HepG2 (cell line): ENCODE data around the gene GPR137. TPM values are rescaled to one million over a fixed set of nuclear protein-coding genes. Genes with fewer than 3 reads are reported as not detected.
A peak's percentile ranks its signal among the peaks of the same experiment; 100 is the strongest.

Experiments
- ATAC-seq: fragments of 200-7000 bp; cut with Tn5 transposase; 3 replicates; pipeline ENCODE4 v1.9.1; 2020; ENCODE audit warnings: mild to moderate bottlenecking, moderate library complexity
- BruUV-seq: library from RNA; stranded (reverse); fragments of 400-500 nt; replicated peaks from 2 replicates; lab custom pipeline; 2021; lab: Mats Ljungman, UMichigan
- CTCF ChIA-PET: fragments of 300-600 bp; formaldehyde crosslinking; extraction: SDS; loops from one replicate; lab custom pipeline; 2021; ENCODE audit warnings: low total read pairs, inconsistent platforms, low intra/inter-chr PET ratio; lab: Yijun Ruan, JAX
- POLR2A ChIA-PET: fragments of 350-600 bp; sonication (Branson Sonifier 250); formaldehyde crosslinking; loops from one replicate; lab custom pipeline; 2020; ENCODE audit warnings: antibody characterized with exemption, inconsistent platforms; lab: Yijun Ruan, JAX
- DNase-seq: peaks from one replicate; pipeline ENCODE4 v3.0.0-alpha.2; 2015; ENCODE audit warnings: low spot score
- FAIRE-seq: peaks from 3 replicates; lab custom pipeline; 2011; peaks lifted over from hg19 to GRCh38; lab: Jason Lieb, UNC
- H2AFZ ChIP-seq: one replicate; pipeline ENCODE4 v1.6.1; 2011; ENCODE audit warnings: low read length, inconsistent platforms
- H3K27ac ChIP-seq: fragments of 300-600 bp; 3 replicates; pipeline ENCODE4 v1.8.0; 2011; ENCODE audit warnings: mixed run types, mild to moderate bottlenecking, mixed read lengths, low read length, inconsistent platforms; ENCODE audit not compliant: insufficient read depth; ENCODE audit errors: extremely low read length
- H3K27me3 ChIP-seq, 2 experiments: fragments of 200-600 bp in 1 of 2; 2 replicates in 1 of 2; 3 replicates in 1 of 2; pipeline versions ENCODE4 v1.6.0 to v1.8.0; 2011; ENCODE audit warnings: low read length in 2 of 2, mild to moderate bottlenecking in 2 of 2, moderate library complexity in 2 of 2, inconsistent platforms in 1 of 2; ENCODE audit not compliant: insufficient read depth in 2 of 2, control insufficient read depth in 1 of 2
- H3K36me3 ChIP-seq, 2 experiments: fragments of 200-600 bp in 1 of 2; replicated peaks in 1 of 2; 2 replicates in 1 of 2; 3 replicates in 1 of 2; pipeline versions ENCODE4 v1.5.1 to v1.8.0; 2011; ENCODE audit warnings: low read length in 2 of 2, inconsistent platforms in 1 of 2; ENCODE audit not compliant: insufficient read depth in 2 of 2, control insufficient read depth in 1 of 2
- H3K4me1 ChIP-seq: 2 replicates; pipeline ENCODE4 v1.5.1; 2012; ENCODE audit warnings: low read length, inconsistent platforms; ENCODE audit not compliant: insufficient read depth
- H3K4me2 ChIP-seq: 2 replicates; pipeline ENCODE4 v1.6.0; 2011; ENCODE audit warnings: low read depth, low read length, inconsistent platforms
- H3K4me3 ChIP-seq, 3 experiments: fragments of 200-600 bp in 1 of 3; sonication (generic), shearing (Covaris generic) in 1 of 3; replicated peaks in 1 of 3; 2 replicates each; pipeline ENCODE4 v1.5.1; 2011 to 2016; ENCODE audit warnings: low read length in 3 of 3, inconsistent platforms in 2 of 3, low read depth in 2 of 3, mild to moderate bottlenecking in 2 of 3, control low read depth in 1 of 3, mixed read lengths in 1 of 3; ENCODE audit not compliant: insufficient read depth in 1 of 3
- H3K79me2 ChIP-seq: one replicate; pipeline ENCODE4 v1.6.1; 2011; ENCODE audit warnings: low read length, inconsistent platforms; ENCODE audit not compliant: insufficient read depth
- H3K9ac ChIP-seq: 2 replicates; pipeline ENCODE4 v1.6.0; 2011; ENCODE audit warnings: mild to moderate bottlenecking, low read depth, low read length, inconsistent platforms; ENCODE audit not compliant: insufficient read depth
- H3K9me3 ChIP-seq: 2 replicates; pipeline ENCODE4 v1.5.1; 2012; ENCODE audit warnings: mild to moderate bottlenecking, low read length
- H4K20me1 ChIP-seq: 2 replicates; pipeline ENCODE4 v1.6.0; 2011; ENCODE audit warnings: inconsistent platforms, mild to moderate bottlenecking, low read length, moderate library complexity; ENCODE audit not compliant: insufficient read depth
- BHLHE40 ChIP-seq: IDR thresholded peaks from 2 replicates; pipeline ENCODE4 v1.6.1; 2011; ENCODE audit warnings: low read length, improper control_type of control experiment
- HNRNPL ChIP-seq: fragments of 200-400 bp; formaldehyde crosslinking; IDR thresholded peaks from 2 replicates; pipeline ENCODE4 v1.6.1; 2017; ENCODE audit warnings: mild to moderate bottlenecking, low read depth, low read length
- TBL1XR1 ChIP-seq: fragments of 150-350 bp; IDR thresholded peaks from 2 replicates; pipeline ENCODE4 v1.6.1; 2014; ENCODE audit warnings: borderline replicate concordance, low read length; ENCODE audit not compliant: partially characterized antibody
- THAP7 ChIP-seq: sonication (generic); formaldehyde crosslinking; IDR thresholded peaks from 2 replicates; pipeline ENCODE4 v1.8.1; 2023; ENCODE audit warnings: mild to moderate bottlenecking, missing genetic modification reagents
- TRIM24 ChIP-seq: sonication (generic); formaldehyde crosslinking; IDR thresholded peaks from 2 replicates; pipeline ENCODE4 v1.8.0; 2022; ENCODE audit warnings: mild to moderate bottlenecking, missing genetic modification reagents
- ZNF350 ChIP-seq: sonication (generic); formaldehyde crosslinking; IDR thresholded peaks from 2 replicates; pipeline ENCODE4 v1.4.0; 2020; ENCODE audit warnings: mild to moderate bottlenecking, low read depth, missing genetic modification reagents, borderline replicate concordance
- ZNF781 ChIP-seq: sonication (generic); formaldehyde crosslinking; IDR thresholded peaks from 2 replicates; pipeline ENCODE4 v1.5.1; 2020; ENCODE audit warnings: borderline replicate concordance, mild to moderate bottlenecking, missing genetic modification reagents; ENCODE audit errors: not compliant biosample characterization
- WGBS: methylation state at CpG from one replicate; pipeline ENCODE4 v1.1.6; 2017; ENCODE audit warnings: low lambda C conversion rate; 5-methylcytosine and 5-hydroxymethylcytosine counted together
- in situ Hi-C: cut with HindIII; loops from 2 replicates; pipeline ENCODE4 v1.10.0; 2017; ENCODE audit warnings: low pct_unique_long_range_greater_than_20kb; ENCODE audit not compliant: extremely low pct_ligation_motif_present
- intact Hi-C: fragments of 100-400 bp; cut with micrococcal nuclease; formaldehyde crosslinking; loops from one replicate; pipeline ENCODE4 v1.10.0; 2022; ENCODE audit not compliant: unreplicated experiment
- polyA plus RNA-seq, 8 experiments: library from polyadenylated mRNA; depleted of rRNA in 3 of 8; stranded (reverse) in 7 of 8; unstranded in 1 of 8; fragments of >200 nt; fragmentation: Illumina TruSeq in 4 of 8; extraction: Trizol in 4 of 8; gene quantifications; 2 replicates each; pipeline versions ENCODE4 v1.2.1 to v1.2.3, GENCODE V29; 2011 to 2016; ENCODE audit warnings: low read depth in 4 of 8, missing spikeins in 1 of 8, mixed read lengths in 1 of 8; ENCODE audit not compliant: insufficient read depth in 1 of 8
- total RNA-seq, 5 experiments: library from RNA; depleted of rRNA; stranded (reverse); fragments of >200 nt; fragmentation: Illumina TruSeq; extraction: Trizol; gene quantifications; 2 replicates each; pipeline ENCODE4 v1.2.3, GENCODE V29; 2016; ENCODE audit warnings: low read depth in 1 of 5
- TF ChIP-seq, protein P1 (sequence below): sonication (generic); formaldehyde crosslinking; IDR thresholded peaks from 2 replicates; pipeline ENCODE4 v1.5.0; 2020; ENCODE audit warnings: missing genetic modification reagents
- TF ChIP-seq, protein P2 (sequence below): IDR thresholded peaks from 2 replicates; pipeline ENCODE4 v1.6.1; 2012; ENCODE audit warnings: low read depth, low read length, improper control_type of control experiment
- TF ChIP-seq, protein P3 (sequence below): IDR thresholded peaks from 2 replicates; pipeline ENCODE4 v1.6.1; 2016; ENCODE audit warnings: mild to moderate bottlenecking

Gene GPR137
- total and polyA plus RNA-seq, 2 of the 13 experiments (the other 11 are each of a cell fraction or from before 2014, with no cell fraction given), result 8.5 to 13.2 TPM

GRCh38 chr11:64296236-64296635, 10.6 kb downstream of the GPR137 start (continued):
- TF ChIP-seq, protein P1, sequence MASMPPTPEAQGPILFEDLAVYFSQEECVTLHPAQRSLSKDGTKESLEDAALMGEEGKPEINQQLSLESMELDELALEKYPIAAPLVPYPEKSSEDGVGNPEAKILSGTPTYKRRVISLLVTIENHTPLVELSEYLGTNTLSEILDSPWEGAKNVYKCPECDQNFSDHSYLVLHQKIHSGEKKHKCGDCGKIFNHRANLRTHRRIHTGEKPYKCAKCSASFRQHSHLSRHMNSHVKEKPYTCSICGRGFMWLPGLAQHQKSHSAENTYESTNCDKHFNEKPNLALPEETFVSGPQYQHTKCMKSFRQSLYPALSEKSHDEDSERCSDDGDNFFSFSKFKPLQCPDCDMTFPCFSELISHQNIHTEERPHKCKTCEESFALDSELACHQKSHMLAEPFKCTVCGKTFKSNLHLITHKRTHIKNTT (CRISPR knock-in tag), result no peak

DNA sequence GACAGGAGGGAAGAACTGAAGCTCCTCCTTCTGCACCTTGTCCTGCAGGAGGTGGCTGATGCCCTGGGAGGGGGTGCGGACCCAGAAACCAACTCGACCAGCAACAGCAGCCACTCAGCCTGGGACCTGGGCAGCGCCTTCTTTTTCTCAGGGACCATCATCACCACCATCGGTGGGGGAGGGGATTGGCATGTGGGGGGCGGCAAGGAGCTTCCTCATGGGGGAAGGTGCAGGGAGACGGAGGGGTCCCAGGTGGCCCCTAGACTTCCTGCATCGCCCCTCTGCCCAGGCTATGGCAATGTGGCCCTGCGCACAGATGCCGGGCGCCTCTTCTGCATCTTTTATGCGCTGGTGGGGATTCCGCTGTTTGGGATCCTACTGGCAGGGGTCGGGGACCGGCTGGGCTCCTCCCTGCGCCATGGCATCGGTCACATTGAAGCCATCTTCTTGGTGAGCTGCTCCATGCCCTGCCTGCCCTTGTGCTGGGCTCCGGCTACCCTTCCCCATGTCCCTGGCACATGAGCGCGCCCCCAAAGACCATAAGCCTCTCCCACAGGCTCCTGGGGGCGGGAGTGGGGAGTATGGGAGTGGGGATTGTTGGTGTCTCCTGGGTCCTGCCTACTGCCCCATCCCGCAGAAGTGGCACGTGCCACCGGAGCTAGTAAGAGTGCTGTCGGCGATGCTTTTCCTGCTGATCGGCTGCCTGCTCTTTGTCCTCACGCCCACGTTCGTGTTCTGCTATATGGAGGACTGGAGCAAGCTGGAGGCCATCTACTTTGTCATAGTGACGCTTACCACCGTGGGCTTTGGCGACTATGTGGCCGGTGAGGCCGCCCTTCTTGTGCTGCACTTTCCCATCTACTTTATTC, 11.4 kb downstream of the GPR137 start:
- no peak for FAIRE-seq
- H3K4me3 ChIP-seq, result no peak overlapping the region
- POLR2A ChIA-PET, result no interaction called here
- BruUV-seq, result no TSS peak
- in situ Hi-C loops (no loop called here), intact Hi-C loops (no loop called here)
- H3K4me1 ChIP-seq, result peaks cover 24% of the 10 kb centered on the region
- H3K9ac ChIP-seq, result no peak overlapping the region
- H4K20me1 ChIP-seq, result 0 out of 2 replicates have a peak, but pooled peaks cover 5% of the 10 kb centered on the region
- WGBS, result 29% methylated on average over 19 of the region's 34 CpGs
- CTCF ChIA-PET, result no interaction called here
- ATAC-seq, result no peak
- no peaks in the 10 kb centered on the region for H3K79me2 ChIP-seq
- H3K4me2 ChIP-seq, result no peak overlapping the region
- no peak overlapping the region for H2AFZ ChIP-seq
- H3K9me3 ChIP-seq, result no peaks in the 10 kb centered on the region
- no peak overlapping the region for H3K27ac ChIP-seq
- no peaks in the 10 kb centered on the region for H3K36me3 ChIP-seq
- DNase-seq, result no peak
- TF ChIP-seq THAP7 (no peak), HNRNPL (no peak), ZNF350 (CRISPR knock-in tag) (no peak), TRIM24 (CRISPR knock-in tag) (no peak), BHLHE40 (peak; percentile 39; the same call in 1 of the 2 replicates), ZNF781 (CRISPR knock-in tag) (no peak), TBL1XR1 (no peak)
- TF ChIP-seq, protein P2, sequence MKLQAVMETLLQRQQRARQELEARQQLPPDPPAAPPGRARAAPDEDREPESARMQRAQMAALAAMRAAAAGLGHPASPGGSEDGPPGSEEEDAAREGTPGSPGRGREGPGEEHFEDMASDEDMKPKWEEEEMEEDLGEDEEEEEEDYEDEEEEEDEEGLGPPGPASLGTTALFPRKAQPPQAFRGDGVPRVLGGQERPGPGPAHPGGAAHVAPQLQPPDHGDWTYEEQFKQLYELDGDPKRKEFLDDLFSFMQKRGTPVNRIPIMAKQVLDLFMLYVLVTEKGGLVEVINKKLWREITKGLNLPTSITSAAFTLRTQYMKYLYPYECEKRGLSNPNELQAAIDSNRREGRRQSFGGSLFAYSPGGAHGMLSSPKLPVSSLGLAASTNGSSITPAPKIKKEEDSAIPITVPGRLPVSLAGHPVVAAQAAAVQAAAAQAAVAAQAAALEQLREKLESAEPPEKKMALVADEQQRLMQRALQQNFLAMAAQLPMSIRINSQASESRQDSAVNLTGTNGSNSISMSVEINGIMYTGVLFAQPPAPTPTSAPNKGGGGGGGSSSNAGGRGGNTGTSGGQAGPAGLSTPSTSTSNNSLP, result no peak
- TF ChIP-seq, protein P3, sequence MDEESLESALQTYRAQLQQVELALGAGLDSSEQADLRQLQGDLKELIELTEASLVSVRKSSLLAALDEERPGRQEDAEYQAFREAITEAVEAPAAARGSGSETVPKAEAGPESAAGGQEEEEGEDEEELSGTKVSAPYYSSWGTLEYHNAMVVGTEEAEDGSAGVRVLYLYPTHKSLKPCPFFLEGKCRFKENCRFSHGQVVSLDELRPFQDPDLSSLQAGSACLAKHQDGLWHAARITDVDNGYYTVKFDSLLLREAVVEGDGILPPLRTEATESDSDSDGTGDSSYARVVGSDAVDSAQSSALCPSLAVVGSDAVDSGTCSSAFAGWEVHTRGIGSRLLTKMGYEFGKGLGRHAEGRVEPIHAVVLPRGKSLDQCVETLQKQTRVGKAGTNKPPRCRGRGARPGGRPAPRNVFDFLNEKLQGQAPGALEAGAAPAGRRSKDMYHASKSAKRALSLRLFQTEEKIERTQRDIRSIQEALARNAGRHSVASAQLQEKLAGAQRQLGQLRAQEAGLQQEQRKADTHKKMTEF, result no peak
- peaks cover 35 to 84% of the 10 kb centered on the region in 2 experiments for H3K27me3 ChIP-seq
